Neuronal stem cell (in vitro differentiated cells): ENCODE results near the gene RPUSD3. TPM values are rescaled to one million over a fixed set of nuclear protein-coding genes. Genes with fewer than 3 reads are reported as not detected.

Experiments
- DNase-seq: peaks from one replicate; pipeline ENCODE4 v3.0.0-alpha.2; 2013; ENCODE audit warnings: low spot score
- H2AFZ ChIP-seq: one replicate; pipeline ENCODE4 v1.6.1; 2013; ENCODE audit warnings: mild to moderate bottlenecking, low read length, inconsistent platforms
- H2AK5ac ChIP-seq: 2 replicates; pipeline ENCODE4 v1.6.1; 2013; ENCODE audit warnings: low read depth, mild to moderate bottlenecking, inconsistent platforms, low read length, moderate library complexity, mixed read lengths
- H2BK120ac ChIP-seq: 2 replicates; pipeline ENCODE4 v1.6.1; 2013; ENCODE audit warnings: low read depth, mild to moderate bottlenecking, inconsistent platforms, low read length, moderate library complexity, mixed read lengths
- H2BK12ac ChIP-seq: one replicate; pipeline ENCODE4 v1.6.1; 2013; ENCODE audit warnings: low read length, inconsistent platforms
- H2BK15ac ChIP-seq: 2 replicates; pipeline ENCODE4 v1.6.1; 2013; ENCODE audit warnings: mild to moderate bottlenecking, low read length, inconsistent platforms, mixed read lengths
- H2BK5ac ChIP-seq: one replicate; pipeline ENCODE4 v1.6.1; 2013; ENCODE audit warnings: inconsistent platforms, mild to moderate bottlenecking, low read length, moderate library complexity
- H3K14ac ChIP-seq: one replicate; pipeline ENCODE4 v1.6.1; 2013; ENCODE audit warnings: low read length, inconsistent platforms
- H3K18ac ChIP-seq: 2 replicates; pipeline ENCODE4 v1.6.1; 2013; ENCODE audit warnings: low read length, inconsistent platforms
- H3K23ac ChIP-seq: 2 replicates; pipeline ENCODE4 v1.6.1; 2013; ENCODE audit warnings: low read depth, mild to moderate bottlenecking, mixed read lengths, low read length, inconsistent platforms; ENCODE audit not compliant: poor library complexity
- H3K27ac ChIP-seq: replicated peaks from 3 replicates; pipeline ENCODE4 v1.5.1; 2013; ENCODE audit warnings: low read length, inconsistent platforms
- H3K27me3 ChIP-seq, 3 experiments: 2 replicates each; pipeline ENCODE4 v1.6.1; 2013; ENCODE audit warnings: low read length in 3 of 3, mild to moderate bottlenecking in 2 of 3, inconsistent platforms in 1 of 3, low read depth in 1 of 3, mixed read lengths in 1 of 3, moderate library complexity in 1 of 3; ENCODE audit not compliant: control insufficient read depth in 3 of 3, insufficient read depth in 3 of 3
- H3K36me3 ChIP-seq, 2 donors: replicated peaks in 1 of 2; 2 replicates each; pipeline ENCODE4 v1.6.1; 2013; ENCODE audit warnings: low read length in 2 of 2; ENCODE audit not compliant: control insufficient read depth in 2 of 2, insufficient read depth in 2 of 2
- H3K4ac ChIP-seq: 2 replicates; pipeline ENCODE4 v1.6.1; 2013; ENCODE audit warnings: inconsistent platforms, mild to moderate bottlenecking, low read length, moderate library complexity
- H3K4me1 ChIP-seq, 2 donors: 1 replicate in 1 of 2; 2 replicates in 1 of 2; pipeline ENCODE4 v1.6.1; 2013; ENCODE audit warnings: low read length in 2 of 2, low read depth in 1 of 2; ENCODE audit not compliant: control insufficient read depth in 2 of 2, insufficient read depth in 1 of 2
- H3K4me2 ChIP-seq: one replicate; pipeline ENCODE4 v1.6.1; 2013; ENCODE audit warnings: mild to moderate bottlenecking, low read length, inconsistent platforms; ENCODE audit not compliant: insufficient read depth, poor library complexity, severe bottlenecking
- H3K4me3 ChIP-seq, 2 donors: 2 replicates each; pipeline ENCODE4 v1.5.1; 2013; ENCODE audit warnings: low read length in 2 of 2, mild to moderate bottlenecking in 2 of 2, inconsistent platforms in 1 of 2, moderate library complexity in 1 of 2
- H3K79me1 ChIP-seq: one replicate; pipeline ENCODE4 v1.6.1; 2013; ENCODE audit warnings: low read depth, mild to moderate bottlenecking, inconsistent platforms, low read length, moderate library complexity
- H3K9ac ChIP-seq: one replicate; pipeline ENCODE4 v1.6.1; 2013; ENCODE audit warnings: mild to moderate bottlenecking, low read depth, low read length, inconsistent platforms; ENCODE audit not compliant: poor library complexity
- H3K9me3 ChIP-seq, 2 donors: replicated peaks in 1 of 2; 2 replicates each; pipeline versions ENCODE3 to v1.6.1; 2013; ENCODE audit warnings: low read length in 2 of 2, mild to moderate bottlenecking in 2 of 2, inconsistent platforms in 1 of 2, low read depth in 1 of 2, mixed read lengths in 1 of 2, moderate library complexity in 1 of 2; ENCODE audit not compliant: control insufficient read depth in 2 of 2, insufficient read depth in 1 of 2
- H4K8ac ChIP-seq: one replicate; pipeline ENCODE4 v1.6.1; 2013; ENCODE audit warnings: low read depth, mild to moderate bottlenecking, inconsistent platforms, low read length, moderate library complexity
- H4K91ac ChIP-seq: one replicate; pipeline ENCODE4 v1.6.1; 2013; ENCODE audit warnings: low read length, low read depth, mild to moderate bottlenecking, inconsistent platforms; ENCODE audit not compliant: poor library complexity
- WGBS, 2 donors: extraction: QIAGEN DNeasy Blood & Tissue Kit; methylation state at CpG; one replicate each; pipeline ENCODE4 v1.1.7; 2013; ENCODE audit warnings: missing lambda C conversion rate in 2 of 2, mixed read lengths in 1 of 2; ENCODE audit not compliant: insufficient read length in 2 of 2, insufficient replicate concordance in 1 of 2; ENCODE audit errors: extremely low coverage in 2 of 2; 5-methylcytosine and 5-hydroxymethylcytosine counted together
- polyA plus RNA-seq, 2 experiments: library from polyadenylated mRNA; stranded (reverse); fragments of 200-250 nt; gene quantifications; one replicate each; pipeline ENCODE4 v1.2.3, GENCODE V29; 2013

Gene RPUSD3
- 47.4 TPM for polyA plus RNA-seq (2013, experiment 1 of 2)
- polyA plus RNA-seq (2013, experiment 2 of 2): 44.3 TPM

- H3K14ac ChIP-seq: no peak within 1 kb of the TSS
- no peak within 1 kb of the TSS for H2BK120ac ChIP-seq
- peaks cover 2 to 4% of the 10 kb centered on the region in 2 donors for H3K4me1 ChIP-seq
- H4K8ac ChIP-seq: no peak within 1 kb of the TSS
- H3K27me3 ChIP-seq: no peaks in the 10 kb centered on the region
- DNase-seq: peak; percentile 95
- no peak within 1 kb of the TSS for H4K91ac ChIP-seq
- H3K18ac ChIP-seq: peak within 1 kb of the TSS; percentile 98
- peaks cover 4% of the 10 kb centered on the region for H3K79me1 ChIP-seq
- H3K36me3 ChIP-seq: peaks cover 22 to 32% of the 10 kb centered on the region in 2 donors
- WGBS, 2 donors: no CpG with 5 or more reads among the region's 42 CpGs
- peak within 1 kb of the TSS; percentile 74 for H2BK15ac ChIP-seq
- H2AFZ ChIP-seq: peak within 1 kb of the TSS; percentile 87
- H3K4me3 ChIP-seq: peak within 1 kb of the TSS; percentile 80 to 85
- peak within 1 kb of the TSS; percentile 70 for H2BK5ac ChIP-seq
- H3K23ac ChIP-seq: peak within 1 kb of the TSS; percentile 99
- H3K27ac ChIP-seq: no peak within 1 kb of the TSS
- peak within 1 kb of the TSS; percentile 20 for H2AK5ac ChIP-seq
- peak within 1 kb of the TSS; percentile 82 for H3K4me2 ChIP-seq
- H3K4ac ChIP-seq: no peak within 1 kb of the TSS
- H3K9me3 ChIP-seq: peaks cover 0 to 2% of the 10 kb centered on the region in 2 donors
- H2BK12ac ChIP-seq: no peak within 1 kb of the TSS
- peak within 1 kb of the TSS; percentile 95 for H3K9ac ChIP-seq
Measured at GRCh38 chr3:9843715-9844438, at the start of gene RPUSD3. TSS of gene RPUSD3 (minus strand) at chr3:9844008. CDS start at chr3:9843990, 18 bp downstream.

- no peak overlapping the region for H3K27ac ChIP-seq
- no peak for DNase-seq
- no CpG with 5 or more reads among the region's 12 CpGs for WGBS, 2 donors
Measured at GRCh38 chr3:9891072-9891622, 47.3 kb upstream of the RPUSD3 start.

GRCh38 chr3:9890249-9891071, 46.7 kb upstream of the RPUSD3 start, which contains the start of gene JAGN1:
TSS of gene JAGN1 (plus strand) at chr3:9890610. CDS start at chr3:9890723, 113 bp downstream.
- peaks cover 5% of the 10 kb centered on the region for H3K79me1 ChIP-seq
- H4K91ac ChIP-seq: no peak within 1 kb of the TSS
- peak within 1 kb of the TSS; percentile 89 for H3K4ac ChIP-seq
- H2AK5ac ChIP-seq: peak within 1 kb of the TSS; percentile 60
- no CpG with 5 or more reads among the region's 62 CpGs for WGBS, 2 donors
- H2BK120ac ChIP-seq: peak within 1 kb of the TSS; percentile 28
- H3K36me3 ChIP-seq: peaks cover 14 to 34% of the 10 kb centered on the region in 2 donors
- H3K4me3 ChIP-seq: peak within 1 kb of the TSS; percentile 98 to 99
- peak within 1 kb of the TSS; percentile 84 for H3K14ac ChIP-seq
- H2BK15ac ChIP-seq: no peak within 1 kb of the TSS
- peak; percentile 92 for DNase-seq
- H3K23ac ChIP-seq: peak within 1 kb of the TSS; percentile 100
- peaks cover 0 to 1% of the 10 kb centered on the region in 2 donors for H3K4me1 ChIP-seq
- peak within 1 kb of the TSS; percentile 76 for H3K4me2 ChIP-seq
- H3K27me3 ChIP-seq: peaks cover 0 to 8% (median 0%) of the 10 kb centered on the region in 3 experiments
- H2BK12ac ChIP-seq: no peak within 1 kb of the TSS
- H3K9ac ChIP-seq: peak within 1 kb of the TSS; percentile 100
- peak within 1 kb of the TSS; percentile 99 for H3K18ac ChIP-seq
- peak within 1 kb of the TSS; percentile 83 for H2BK5ac ChIP-seq
- H3K27ac ChIP-seq: no peak within 1 kb of the TSS
- H4K8ac ChIP-seq: peak within 1 kb of the TSS; percentile 100
- H2AFZ ChIP-seq: peak within 1 kb of the TSS; percentile 94
- H3K9me3 ChIP-seq: peaks cover 0 to 3% of the 10 kb centered on the region in 2 donors

More at GRCh38 chr3:9891072-9891622, 47.3 kb upstream of the RPUSD3 start:
- H2BK15ac ChIP-seq: no peak overlapping the region
- H3K36me3 ChIP-seq: peaks cover 14 to 38% of the 10 kb centered on the region in 2 donors
- no peak overlapping the region for H4K8ac ChIP-seq
- peak overlapping the region; percentile 83 for H2BK5ac ChIP-seq
- H3K9me3 ChIP-seq: peaks cover 0 to 3% of the 10 kb centered on the region in 2 donors
- H3K4me2 ChIP-seq: peak overlapping the region; percentile 76
- H4K91ac ChIP-seq: no peak overlapping the region
- H2BK12ac ChIP-seq: no peak overlapping the region
- peaks cover 0 to 1% of the 10 kb centered on the region in 2 donors for H3K4me1 ChIP-seq
- peak overlapping the region; percentile 60 for H2AK5ac ChIP-seq
- peak overlapping the region; percentile 28 for H2BK120ac ChIP-seq
- no peak overlapping the region for H3K4ac ChIP-seq
- peaks cover 5% of the 10 kb centered on the region for H3K79me1 ChIP-seq
- peak overlapping the region; percentile 98 to 99 for H3K4me3 ChIP-seq
- H3K9ac ChIP-seq: peak overlapping the region; percentile 100
- peak overlapping the region; percentile 99 for H3K18ac ChIP-seq
- peak overlapping the region; percentile 94 for H2AFZ ChIP-seq
- H3K14ac ChIP-seq: peak overlapping the region; percentile 84
- peaks cover 0 to 8% (median 0%) of the 10 kb centered on the region in 3 experiments for H3K27me3 ChIP-seq
- H3K23ac ChIP-seq: peak overlapping the region; percentile 100
